ENCODE data around the gene SH3PXD2A. TPM values are rescaled to one million over a fixed set of nuclear protein-coding genes. Genes with fewer than 3 reads are reported as not detected.

SH3PXD2A gene
- total RNA-seq, 1 experiment from 2014 or later: 13.2 TPM

DNA sequence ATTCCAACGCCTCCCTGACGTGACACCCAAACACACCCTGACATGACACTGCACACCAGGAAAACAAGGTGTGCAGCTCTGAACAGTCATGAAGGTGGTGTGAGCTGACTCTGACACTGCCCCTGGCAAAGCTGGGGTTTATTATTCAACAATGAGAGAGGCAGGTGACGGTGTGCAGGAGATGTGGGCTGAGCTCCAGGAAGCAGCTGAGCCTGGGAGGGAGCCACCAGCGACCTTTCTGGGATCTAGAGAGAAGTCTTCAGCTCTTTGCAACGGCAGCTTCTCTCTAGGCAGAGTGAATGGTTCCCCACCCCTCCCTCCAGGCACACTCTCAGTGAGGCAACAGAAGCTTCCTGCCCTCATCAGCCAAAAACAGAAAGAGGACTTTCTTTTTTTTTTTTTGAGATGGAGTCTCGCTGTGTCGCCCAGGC lies 65.6 kb downstream of the SH3PXD2A start:
- Mint-ChIP-seq H3K4me3 (ENCODE audit: unreplicated experiment) (peak overlapping the region; percentile 1), H3K27me3 (ENCODE audit: insufficient read depth, unreplicated experiment) (no peaks in the 10 kb centered on the region), H3K36me3 (ENCODE audit: insufficient read depth, unreplicated experiment) (no peaks in the 10 kb centered on the region), H3K27ac (ENCODE audit: low read depth, unreplicated experiment) (peak overlapping the region; percentile 10), H3K4me1 (ENCODE audit: insufficient read depth, unreplicated experiment) (peaks cover 18% of the 10 kb centered on the region), H3K9me3 (ENCODE audit: unreplicated experiment) (no peaks in the 10 kb centered on the region)
- DNase-seq (ENCODE audit: unreplicated experiment): peak; percentile 58
- ChIA-PET CTCF (interaction anchor here (0.6 to 1.2 kb wide), 13 partner anchors 8 to 438 kb away, joined by 3 to 5 read pairs (median 3); no protein-coding TSS in a partner anchor), POLR2A (interaction anchor here (0.5 to 2.2 kb wide), 9 partner anchors 8 to 71 kb away, joined by 3 to 8 read pairs (median 5); no protein-coding TSS in a partner anchor)
- intact Hi-C loops (cut with micrococcal nuclease): loop anchor here (10.0 kb wide), 1 partner anchor 65 kb away; the partner anchor contains the start of gene SH3PXD2A
- TF ChIP-seq CTCF (IDR thresholded peaks at IDR 0.05; ENCODE audit: unreplicated experiment): no peak
- BruUV-seq (replicated peaks): no TSS peak

DNA sequence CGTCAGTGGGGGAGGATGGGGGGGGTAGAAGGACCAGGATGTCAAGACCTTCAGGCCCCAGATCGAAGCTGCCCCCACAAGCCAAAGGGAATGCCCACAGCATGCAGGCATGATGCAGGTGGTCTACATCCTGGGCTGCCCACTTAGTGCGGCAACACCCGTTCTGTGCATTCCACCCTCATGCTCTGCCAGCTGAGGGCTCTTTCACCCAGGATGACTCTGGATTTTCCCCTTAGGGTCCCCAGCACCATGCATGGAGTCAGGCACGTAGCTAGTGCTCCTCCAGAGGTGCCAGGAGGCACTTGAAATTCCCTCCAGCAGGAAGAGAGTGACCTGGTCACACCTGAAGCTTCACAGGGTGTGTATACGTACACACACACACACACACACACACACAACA lies 66.2 kb downstream of the SH3PXD2A start:
- Mint-ChIP-seq H3K9me3 (ENCODE audit: unreplicated experiment) (no peaks in the 10 kb centered on the region), H3K4me3 (ENCODE audit: unreplicated experiment) (no peak overlapping the region), H3K4me1 (ENCODE audit: insufficient read depth, unreplicated experiment) (peaks cover 22% of the 10 kb centered on the region), H3K27me3 (ENCODE audit: insufficient read depth, unreplicated experiment) (no peaks in the 10 kb centered on the region), H3K36me3 (ENCODE audit: insufficient read depth, unreplicated experiment) (no peaks in the 10 kb centered on the region), H3K27ac (ENCODE audit: low read depth, unreplicated experiment) (peak overlapping the region; percentile 10)
- ChIA-PET CTCF (interaction anchor here (0.6 to 1.5 kb wide), 11 partner anchors 7 to 141 kb away, joined by 3 to 5 read pairs (median 3); partner anchors contain the start of gene SH3PXD2A), POLR2A (interaction anchor here (0.5 to 2.2 kb wide), 12 partner anchors 8 to 72 kb away, joined by 3 to 8 read pairs (median 4); no protein-coding TSS in a partner anchor)
- intact Hi-C loops (cut with micrococcal nuclease): loop anchor here (10.0 kb wide), 1 partner anchor 66 kb away; the partner anchor contains the start of gene SH3PXD2A
- no peak for TF ChIP-seq CTCF (IDR thresholded peaks at IDR 0.05; ENCODE audit: unreplicated experiment)
- DNase-seq (ENCODE audit: unreplicated experiment): no peak
- no TSS peak for BruUV-seq (replicated peaks)

DNA sequence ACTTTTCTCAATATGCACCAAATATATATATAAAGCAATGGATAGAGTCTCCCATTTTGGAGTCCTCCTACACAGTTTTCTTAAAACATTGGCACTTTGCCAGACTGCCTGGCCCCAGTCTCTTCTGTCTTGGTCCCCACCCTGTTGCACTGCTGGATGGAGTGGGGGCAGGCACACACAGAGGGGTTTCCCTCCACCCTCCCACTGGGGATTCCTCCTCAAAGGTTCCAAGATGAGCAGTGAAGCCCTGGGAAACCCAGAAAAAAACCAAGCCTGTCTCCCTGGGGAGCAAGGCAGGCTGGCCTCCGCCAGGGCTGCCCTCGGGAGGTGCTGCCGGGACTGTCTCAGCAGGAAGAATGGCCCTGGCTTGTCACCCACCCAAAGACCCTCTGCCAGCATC lies 68.0 kb downstream of the SH3PXD2A start:
- Mint-ChIP-seq H3K4me1 (ENCODE audit: insufficient read depth, unreplicated experiment) (peaks cover 30% of the 10 kb centered on the region), H3K36me3 (ENCODE audit: insufficient read depth, unreplicated experiment) (peaks cover 4% of the 10 kb centered on the region), H3K27me3 (ENCODE audit: insufficient read depth, unreplicated experiment) (no peaks in the 10 kb centered on the region), H3K27ac (ENCODE audit: low read depth, unreplicated experiment) (peak overlapping the region; percentile 63), H3K9me3 (ENCODE audit: unreplicated experiment) (no peaks in the 10 kb centered on the region), H3K4me3 (ENCODE audit: unreplicated experiment) (no peak overlapping the region)
- TF ChIP-seq CTCF (IDR thresholded peaks at IDR 0.05; ENCODE audit: unreplicated experiment): no peak
- ChIA-PET POLR2A (no interaction called here), CTCF (interaction anchor here (0.6 to 1.5 kb wide), 3 partner anchors 68 to 417 kb away, joined by 3 to 4 read pairs (median 3); partner anchors contain the start of gene SH3PXD2A)
- BruUV-seq (replicated peaks): no TSS peak
- intact Hi-C loops (cut with micrococcal nuclease): loop anchor here (10.0 kb wide), 1 partner anchor 67 kb away; the partner anchor contains the start of gene SH3PXD2A
- no peak for DNase-seq (ENCODE audit: unreplicated experiment)

GRCh38 chr10:103786020-103786419 lies 69.4 kb downstream of the SH3PXD2A start:
- BruUV-seq (replicated peaks): no TSS peak
- H3K4me1 Mint-ChIP-seq (ENCODE audit: insufficient read depth, unreplicated experiment): peaks cover 43% of the 10 kb centered on the region
- H3K4me3 Mint-ChIP-seq (ENCODE audit: unreplicated experiment): no peak overlapping the region
- TF ChIP-seq CTCF (IDR thresholded peaks at IDR 0.05; ENCODE audit: unreplicated experiment): no peak
- ChIA-PET CTCF (interaction anchor here (1.3 to 1.6 kb wide), 3 partner anchors 33 to 100 kb away, joined by 3 read pairs; no protein-coding TSS in a partner anchor), POLR2A (interaction anchor here (0.6 to 1.5 kb wide), 3 partner anchors 28 to 86 kb away, joined by 3 to 4 read pairs (median 3); no protein-coding TSS in a partner anchor)
- no peak overlapping the region for H3K27ac Mint-ChIP-seq (ENCODE audit: low read depth, unreplicated experiment)
- H3K9me3 Mint-ChIP-seq (ENCODE audit: unreplicated experiment): no peaks in the 10 kb centered on the region
- intact Hi-C loops (cut with micrococcal nuclease): loop anchor here (10.0 kb wide), 1 partner anchor 69 kb away; the partner anchor contains the start of gene SH3PXD2A
- peaks cover 4% of the 10 kb centered on the region for H3K36me3 Mint-ChIP-seq (ENCODE audit: insufficient read depth, unreplicated experiment)
- H3K27me3 Mint-ChIP-seq (ENCODE audit: insufficient read depth, unreplicated experiment): no peaks in the 10 kb centered on the region
- DNase-seq (ENCODE audit: unreplicated experiment): no peak

Measured in MCF 10A (cell line).